GM20000 (cell line): Measurements from ENCODE around the gene LRRC15.

ENCODE experiments used
- DNase-seq: peaks from one replicate; pipeline ENCODE4 v3.0.0; 2012; ENCODE audit warnings: low spot score
- TF ChIP-seq, protein P1 (sequence below): IDR thresholded peaks from 2 replicates; pipeline ENCODE4 v1.5.1; 2012; ENCODE audit warnings: mild to moderate bottlenecking, control low read depth; ENCODE audit errors: extremely low read depth, missing control alignments

Gene LRRC15

GRCh38 chr3:194395212-194395611 lies 25.7 kb upstream of the LRRC15 start:
- DNase-seq = no peak
- TF ChIP-seq, protein P1, sequence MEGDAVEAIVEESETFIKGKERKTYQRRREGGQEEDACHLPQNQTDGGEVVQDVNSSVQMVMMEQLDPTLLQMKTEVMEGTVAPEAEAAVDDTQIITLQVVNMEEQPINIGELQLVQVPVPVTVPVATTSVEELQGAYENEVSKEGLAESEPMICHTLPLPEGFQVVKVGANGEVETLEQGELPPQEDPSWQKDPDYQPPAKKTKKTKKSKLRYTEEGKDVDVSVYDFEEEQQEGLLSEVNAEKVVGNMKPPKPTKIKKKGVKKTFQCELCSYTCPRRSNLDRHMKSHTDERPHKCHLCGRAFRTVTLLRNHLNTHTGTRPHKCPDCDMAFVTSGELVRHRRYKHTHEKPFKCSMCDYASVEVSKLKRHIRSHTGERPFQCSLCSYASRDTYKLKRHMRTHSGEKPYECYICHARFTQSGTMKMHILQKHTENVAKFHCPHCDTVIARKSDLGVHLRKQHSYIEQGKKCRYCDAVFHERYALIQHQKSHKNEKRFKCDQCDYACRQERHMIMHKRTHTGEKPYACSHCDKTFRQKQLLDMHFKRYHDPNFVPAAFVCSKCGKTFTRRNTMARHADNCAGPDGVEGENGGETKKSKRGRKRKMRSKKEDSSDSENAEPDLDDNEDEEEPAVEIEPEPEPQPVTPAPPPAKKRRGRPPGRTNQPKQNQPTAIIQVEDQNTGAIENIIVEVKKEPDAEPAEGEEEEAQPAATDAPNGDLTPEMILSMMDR = no peak

- DNase-seq = no peak
- TF ChIP-seq, protein P1 = no peak
Observed at GRCh38 chr3:194392576-194392975, 23.0 kb upstream of the LRRC15 start.

DNA sequence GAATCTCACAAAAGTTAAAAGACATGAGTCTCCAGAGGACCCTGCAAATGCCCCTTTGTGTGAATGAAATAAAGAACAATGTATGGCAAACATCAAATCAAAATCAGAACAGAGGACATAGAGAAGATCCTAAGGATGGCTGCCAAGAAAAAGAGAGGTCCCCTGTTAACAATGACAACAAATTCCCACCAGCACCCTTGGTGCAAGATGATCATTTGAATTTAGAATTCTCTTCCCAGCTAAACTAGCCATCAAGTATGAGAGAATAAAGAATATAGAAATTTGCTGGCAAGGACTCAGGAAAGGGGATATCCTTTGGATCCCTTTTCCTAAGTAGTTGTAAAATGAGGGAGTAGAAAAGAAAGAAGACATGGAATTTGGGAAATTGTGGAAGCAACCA lies 21.3 kb upstream of the LRRC15 start:
- TF ChIP-seq, protein P1 = no peak
- DNase-seq = no peak

- TF ChIP-seq, protein P1 = no peak
- DNase-seq = no peak
Observed at GRCh38 chr3:194389269-194389668, 19.7 kb upstream of the LRRC15 start.

DNA sequence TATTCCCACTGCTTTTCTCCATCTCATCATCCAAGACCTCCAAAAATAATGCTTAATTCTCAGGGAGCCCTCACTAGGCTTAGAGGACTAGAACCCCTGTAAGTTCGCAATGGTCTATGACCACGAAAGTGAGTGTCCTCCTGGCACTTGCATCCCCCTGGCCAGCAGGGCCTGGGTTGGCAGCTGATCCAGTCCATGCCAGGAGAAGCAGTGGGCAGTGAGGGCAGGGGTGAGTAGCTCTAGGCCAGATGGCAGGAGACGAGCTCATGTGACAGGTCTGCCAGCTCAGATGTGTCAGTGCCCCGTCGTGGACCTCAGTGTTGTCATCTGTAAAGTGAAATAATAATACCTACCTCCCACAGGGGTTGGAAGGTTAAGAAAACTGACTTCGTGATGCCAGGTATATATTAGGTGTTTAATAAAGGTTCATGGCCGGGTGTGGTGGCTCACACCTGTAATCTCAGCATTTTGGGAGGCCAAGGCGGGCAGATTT lies 18.4 kb upstream of the LRRC15 start:
- TF ChIP-seq, protein P1 = no peak
- no peak for DNase-seq

- DNase-seq = no peak
- TF ChIP-seq, protein P1 = no peak
Observed at GRCh38 chr3:194387276-194387675, 17.7 kb upstream of the LRRC15 start.

- TF ChIP-seq, protein P1 = no peak
- no peak for DNase-seq
Observed at GRCh38 chr3:194386648-194387047, 17.1 kb upstream of the LRRC15 start.

DNA sequence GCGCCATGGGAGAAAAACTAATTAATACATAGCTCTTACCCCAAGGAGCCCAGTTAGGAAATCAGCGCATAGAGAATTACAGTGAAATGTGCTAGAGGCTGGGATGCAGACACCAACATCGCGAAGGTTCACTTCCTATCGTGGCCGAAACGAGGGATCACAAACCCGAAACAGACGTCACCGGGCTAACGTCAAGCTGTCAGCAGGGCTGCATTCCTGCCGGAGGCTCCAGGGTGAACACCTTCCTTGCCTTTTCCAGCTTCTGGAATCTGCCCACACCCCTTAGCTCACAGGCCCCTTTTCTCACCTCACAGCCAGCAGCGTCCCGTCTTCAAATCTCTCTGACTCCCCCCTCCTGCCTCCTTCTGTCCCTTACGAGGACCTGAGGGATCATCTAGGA lies 16.5 kb upstream of the LRRC15 start:
- no peak for DNase-seq
- TF ChIP-seq, protein P1 = no peak
